ENCODE results near the gene ERC2.
"Not testable (repeated sequence)": the region's sequence is repeated elsewhere in the genome, so short reads cannot be mapped to it uniquely, and the experiment has no call there.

ERC2 gene

GRCh38 chr3:55842204-55842603 lies 626.1 kb downstream of the ERC2 start:
- H3K4me1 ChIP-seq (ENCODE audit: control insufficient read depth, insufficient read depth, low read length) = no peaks in the 10 kb centered on the region
- H3K4me3 ChIP-seq (ENCODE audit: low read depth, low read length) = no peak overlapping the region
- no peaks in the 10 kb centered on the region for H3K9me3 ChIP-seq (ENCODE audit: control insufficient read depth, insufficient read depth, low read depth, low read length)
- TF ChIP-seq ZNF768 (tag by site-specific recombination; IDR thresholded peaks at IDR 0.05) (no peak), ZNF426 (tag by site-specific recombination; IDR thresholded peaks at IDR 0.05) (no peak), ZNF792 (tag by site-specific recombination; IDR thresholded peaks at IDR 0.05) (no peak), ZNF654 (tag by site-specific recombination; IDR thresholded peaks at IDR 0.05; ENCODE audit: low read depth) (no peak), ZNF366 (tag by site-specific recombination; conservative IDR thresholded peaks at IDR 0.05) (no peak), HOXA7 (CRISPR knock-in tag; IDR thresholded peaks at IDR 0.05; ENCODE audit: borderline replicate concordance) (no peak), ZNF169 (tag by site-specific recombination; IDR thresholded peaks at IDR 0.05) (no peak), ZNF521 (tag by site-specific recombination; IDR thresholded peaks at IDR 0.05) (no peak), ZNF645 (tag by site-specific recombination; IDR thresholded peaks at IDR 0.05) (no peak), ZNF701 (tag by site-specific recombination; IDR thresholded peaks at IDR 0.05) (no peak), ZNF837 (tag by site-specific recombination; IDR thresholded peaks at IDR 0.05) (no peak), ZEB2 (tag by site-specific recombination; IDR thresholded peaks at IDR 0.05) (no peak), ZNF624 (tag by site-specific recombination; IDR thresholded peaks at IDR 0.05) (no peak), ZNF561 (tag by site-specific recombination; IDR thresholded peaks at IDR 0.05; ENCODE audit: borderline replicate concordance) (no peak), PRDM2 (tag by site-specific recombination; IDR thresholded peaks at IDR 0.05; ENCODE audit: borderline replicate concordance) (no peak), ZNF302 (tag by site-specific recombination; IDR thresholded peaks at IDR 0.05; ENCODE audit: low read depth) (no peak)
- TF ChIP-seq, protein P1, sequence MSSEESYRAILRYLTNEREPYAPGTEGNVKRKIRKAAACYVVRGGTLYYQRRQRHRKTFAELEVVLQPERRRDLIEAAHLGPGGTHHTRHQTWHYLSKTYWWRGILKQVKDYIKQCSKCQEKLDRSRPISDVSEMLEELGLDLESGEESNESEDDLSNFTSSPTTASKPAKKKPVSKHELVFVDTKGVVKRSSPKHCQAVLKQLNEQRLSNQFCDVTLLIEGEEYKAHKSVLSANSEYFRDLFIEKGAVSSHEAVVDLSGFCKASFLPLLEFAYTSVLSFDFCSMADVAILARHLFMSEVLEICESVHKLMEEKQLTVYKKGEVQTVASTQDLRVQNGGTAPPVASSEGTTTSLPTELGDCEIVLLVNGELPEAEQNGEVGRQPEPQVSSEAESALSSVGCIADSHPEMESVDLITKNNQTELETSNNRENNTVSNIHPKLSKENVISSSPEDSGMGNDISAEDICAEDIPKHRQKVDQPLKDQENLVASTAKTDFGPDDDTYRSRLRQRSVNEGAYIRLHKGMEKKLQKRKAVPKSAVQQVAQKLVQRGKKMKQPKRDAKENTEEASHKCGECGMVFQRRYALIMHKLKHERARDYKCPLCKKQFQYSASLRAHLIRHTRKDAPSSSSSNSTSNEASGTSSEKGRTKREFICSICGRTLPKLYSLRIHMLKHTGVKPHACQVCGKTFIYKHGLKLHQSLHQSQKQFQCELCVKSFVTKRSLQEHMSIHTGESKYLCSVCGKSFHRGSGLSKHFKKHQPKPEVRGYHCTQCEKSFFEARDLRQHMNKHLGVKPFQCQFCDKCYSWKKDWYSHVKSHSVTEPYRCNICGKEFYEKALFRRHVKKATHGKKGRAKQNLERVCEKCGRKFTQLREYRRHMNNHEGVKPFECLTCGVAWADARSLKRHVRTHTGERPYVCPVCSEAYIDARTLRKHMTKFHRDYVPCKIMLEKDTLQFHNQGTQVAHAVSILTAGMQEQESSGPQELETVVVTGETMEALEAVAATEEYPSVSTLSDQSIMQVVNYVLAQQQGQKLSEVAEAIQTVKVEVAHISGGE (tag by site-specific recombination; conservative IDR thresholded peaks at IDR 0.05; ENCODE audit: low read depth) = no peak
- TF ChIP-seq, protein P2, sequence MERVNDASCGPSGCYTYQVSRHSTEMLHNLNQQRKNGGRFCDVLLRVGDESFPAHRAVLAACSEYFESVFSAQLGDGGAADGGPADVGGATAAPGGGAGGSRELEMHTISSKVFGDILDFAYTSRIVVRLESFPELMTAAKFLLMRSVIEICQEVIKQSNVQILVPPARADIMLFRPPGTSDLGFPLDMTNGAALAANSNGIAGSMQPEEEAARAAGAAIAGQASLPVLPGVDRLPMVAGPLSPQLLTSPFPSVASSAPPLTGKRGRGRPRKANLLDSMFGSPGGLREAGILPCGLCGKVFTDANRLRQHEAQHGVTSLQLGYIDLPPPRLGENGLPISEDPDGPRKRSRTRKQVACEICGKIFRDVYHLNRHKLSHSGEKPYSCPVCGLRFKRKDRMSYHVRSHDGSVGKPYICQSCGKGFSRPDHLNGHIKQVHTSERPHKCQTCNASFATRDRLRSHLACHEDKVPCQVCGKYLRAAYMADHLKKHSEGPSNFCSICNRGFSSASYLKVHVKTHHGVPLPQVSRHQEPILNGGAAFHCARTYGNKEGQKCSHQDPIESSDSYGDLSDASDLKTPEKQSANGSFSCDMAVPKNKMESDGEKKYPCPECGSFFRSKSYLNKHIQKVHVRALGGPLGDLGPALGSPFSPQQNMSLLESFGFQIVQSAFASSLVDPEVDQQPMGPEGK (tag by site-specific recombination; IDR thresholded peaks at IDR 0.05) = no peak
- ChIA-PET POLR2A (no interaction called here), CTCF (no interaction called here)
- H3K27ac ChIP-seq (ENCODE audit: extremely low read depth, low read depth, low read length) = no peak overlapping the region
- H3K36me3 ChIP-seq (ENCODE audit: control insufficient read depth in 2 of 2, insufficient read depth in 1 of 2, low read length in 2 of 2) = no peaks in the 10 kb centered on the region

GRCh38 chr3:55831876-55832275 lies 636.4 kb downstream of the ERC2 start:
- CTCF ChIA-PET; H3K4me1 ChIP-seq (ENCODE audit: control insufficient read depth, insufficient read depth, low read length); POLR2A ChIA-PET; H3K36me3 ChIP-seq (ENCODE audit: control insufficient read depth in 2 of 2, insufficient read depth in 1 of 2, low read length in 2 of 2); H3K4me3 ChIP-seq (ENCODE audit: low read depth, low read length); H3K9me3 ChIP-seq (ENCODE audit: control insufficient read depth, insufficient read depth, low read depth, low read length); H3K27ac ChIP-seq (ENCODE audit: extremely low read depth, low read depth, low read length): not testable (repeated sequence)

Measured in HEK293 (cell line).